Femur (tissue), 1 donor: Measurements from ENCODE around the gene CPNE5.

ENCODE experiments used
- DNase-seq: peaks from one replicate; pipeline ENCODE4 v3.0.0-alpha.2; 2017

The CPNE5 gene

GRCh38 chr6:36856277-36856676, 17.0 kb upstream of the CPNE5 start:
- DNase-seq: no peak

GRCh38 chr6:36855750-36856149, 16.5 kb upstream of the CPNE5 start:
- DNase-seq: no peak

- no peak for DNase-seq
These were observed 14.1 kb upstream of the CPNE5 start for GRCh38 chr6:36853325-36853724.

- DNase-seq: no peak
These were observed 13.4 kb upstream of the CPNE5 start for GRCh38 chr6:36852481-36853147.

- DNase-seq: no peak
These were observed 12.4 kb upstream of the CPNE5 start for GRCh38 chr6:36851626-36852025.

GRCh38 chr6:36851149-36851614, 11.9 kb upstream of the CPNE5 start:
- DNase-seq: peak; percentile 82

GRCh38 chr6:36850021-36850420, 10.8 kb upstream of the CPNE5 start:
- no peak for DNase-seq

- DNase-seq: peak; percentile 50
These were observed 9.6 kb upstream of the CPNE5 start for GRCh38 chr6:36848658-36849441.

GRCh38 chr6:36847991-36848390, 8.7 kb upstream of the CPNE5 start:
- no peak for DNase-seq

GRCh38 chr6:36847152-36847551, 7.9 kb upstream of the CPNE5 start:
- DNase-seq: no peak

GRCh38 chr6:36845233-36845632, 6.0 kb upstream of the CPNE5 start:
- no peak for DNase-seq

GRCh38 chr6:36844232-36845170, 5.3 kb upstream of the CPNE5 start:
- DNase-seq: no peak

GRCh38 chr6:36843170-36843569, 3.9 kb upstream of the CPNE5 start:
- no peak for DNase-seq

- no peak for DNase-seq
These were observed 2.5 kb upstream of the CPNE5 start for GRCh38 chr6:36841756-36842155.

GRCh38 chr6:36840432-36841403, 1.5 kb upstream of the CPNE5 start:
- DNase-seq: peak; percentile 66

GRCh38 chr6:36839749-36840431, 646 bp upstream of the CPNE5 start:
- peak; percentile 70 for DNase-seq

GRCh38 chr6:36837686-36838085, 1.6 kb downstream of the CPNE5 start:
- DNase-seq: no peak

GRCh38 chr6:36837022-36837339, 2.3 kb downstream of the CPNE5 start:
- no peak for DNase-seq

GRCh38 chr6:36836111-36837021, 2.9 kb downstream of the CPNE5 start:
- no peak for DNase-seq

GRCh38 chr6:36834576-36835341, 4.5 kb downstream of the CPNE5 start:
- DNase-seq: peak; percentile 69
